Peyer's patch (tissue), 4 donors: ENCODE measurements around the gene CRYL1. TPM values are rescaled to one million over a fixed set of nuclear protein-coding genes. Genes with fewer than 3 reads are reported as not detected.
"Not testable (repeated sequence)": the region's sequence is repeated elsewhere in the genome, so short reads cannot be mapped to it uniquely, and the experiment has no call there.

Experiments
- DNase-seq, 3 donors: peaks; one replicate each; pipeline ENCODE4 v3.0.0-alpha.2; 2017 to 2019
- H3K27ac ChIP-seq, 4 donors: fragments of 200-600 bp; sonication (generic); one replicate each; pipeline ENCODE4 v1.5.1; 2016 to 2019
- H3K27me3 ChIP-seq, 2 donors: fragments of 200-600 bp; sonication (generic); one replicate each; pipeline ENCODE4 v1.5.1; 2019
- H3K36me3 ChIP-seq, 3 donors: fragments of 200-600 bp; sonication (generic); one replicate each; pipeline ENCODE4 v1.5.1; 2016 to 2019
- H3K4me1 ChIP-seq, 4 donors: fragments of 200-600 bp; sonication (generic); one replicate each; pipeline ENCODE4 v1.5.1; 2016 to 2019
- H3K4me3 ChIP-seq, 4 donors: fragments of 200-600 bp; sonication (generic); 1 replicate in 3 of 4; 2 replicates in 1 of 4; pipeline ENCODE4 v1.5.1; 2016 to 2019; ENCODE audit warnings: mild to moderate bottlenecking in 1 of 4
- H3K9me3 ChIP-seq, 4 donors: fragments of 200-600 bp; sonication (generic); one replicate each; pipeline ENCODE4 v1.5.1; 2016 to 2019; ENCODE audit warnings: mild to moderate bottlenecking in 1 of 4
- CTCF ChIP-seq, 6 experiments: fragments of 450-650 bp in 4 of 6; fragments of 200-600 bp in 2 of 6; sonication (generic) in 1 of 6; IDR thresholded peaks; one replicate each; pipeline ENCODE4 v1.5.1; 2017 to 2019; ENCODE audit warnings: antibody characterized with exemption in 6 of 6, mild to moderate bottlenecking in 3 of 6, moderate library complexity in 1 of 6
- POLR2A ChIP-seq, 2 donors: fragments of 450-650 bp; IDR thresholded peaks; one replicate each; pipeline ENCODE4 v1.5.1; 2017; ENCODE audit warnings: antibody characterized with exemption in 2 of 2, mild to moderate bottlenecking in 2 of 2, moderate library complexity in 2 of 2
- total RNA-seq, 4 donors: library from RNA; depleted of rRNA; stranded (reverse); fragments of >200 nt; gene quantifications; one replicate each; pipeline ENCODE4 v1.1.0, GENCODE V29; 2016

The CRYL1 gene
- total RNA-seq, 4 donors from 2014 or later, result 81.7 to 357 (median 299) TPM

- TF ChIP-seq CTCF (IDR thresholded peaks at IDR 0.05), result no peak
- TF ChIP-seq POLR2A (IDR thresholded peaks at IDR 0.05), result no peak
- H3K4me3 ChIP-seq, result no peak overlapping the region
- no peaks in the 10 kb centered on the region for H3K4me1 ChIP-seq
- peaks cover 0 to 37% (median 0%) of the 10 kb centered on the region in 3 donors for H3K36me3 ChIP-seq
- H3K9me3 ChIP-seq, result no peaks in the 10 kb centered on the region
- H3K27ac ChIP-seq, result no peak overlapping the region
- H3K27me3 ChIP-seq, result no peaks in the 10 kb centered on the region
- DNase-seq, result no peak
These were observed 89.9 kb downstream of the CRYL1 start for GRCh38 chr13:20435616-20436368.

- not testable (repeated sequence) for H3K27ac ChIP-seq, H3K9me3 ChIP-seq
- H3K36me3 ChIP-seq, result peaks cover 0 to 52% (median 0%) of the 10 kb centered on the region in 3 donors
These were observed 91.4 kb downstream of the CRYL1 start for GRCh38 chr13:20434210-20434609.

GRCh38 chr13:20431687-20432384 lies 93.8 kb downstream of the CRYL1 start:
- no peaks in the 10 kb centered on the region for H3K9me3 ChIP-seq
- no peak overlapping the region for H3K27ac ChIP-seq
- H3K4me3 ChIP-seq, result no peak overlapping the region
- no peaks in the 10 kb centered on the region for H3K4me1 ChIP-seq
- peaks cover 0 to 57% (median 0%) of the 10 kb centered on the region in 3 donors for H3K36me3 ChIP-seq
- TF ChIP-seq CTCF (IDR thresholded peaks at IDR 0.05) (no peak), POLR2A (IDR thresholded peaks at IDR 0.05) (no peak)
- no peaks in the 10 kb centered on the region for H3K27me3 ChIP-seq
- DNase-seq, result peak in 1 of 3 donors; percentile 41

More at GRCh38 chr13:20434210-20434609, 91.4 kb downstream of the CRYL1 start:
- H3K27me3 ChIP-seq, H3K4me3 ChIP-seq, H3K4me1 ChIP-seq, DNase-seq: not testable (repeated sequence)

- H3K27me3 ChIP-seq, result no peaks in the 10 kb centered on the region
- H3K9me3 ChIP-seq, result no peaks in the 10 kb centered on the region
- peaks cover 0 to 57% (median 0%) of the 10 kb centered on the region in 3 donors for H3K36me3 ChIP-seq
- DNase-seq, result peak in 1 of 3 donors; percentile 42
- TF ChIP-seq CTCF (IDR thresholded peaks at IDR 0.05) (no peak), POLR2A (IDR thresholded peaks at IDR 0.05) (no peak)
- H3K4me1 ChIP-seq, result no peaks in the 10 kb centered on the region
- no peak overlapping the region for H3K4me3 ChIP-seq
- H3K27ac ChIP-seq, result no peak overlapping the region
These were observed 94.6 kb downstream of the CRYL1 start for GRCh38 chr13:20431080-20431479.

- no peak overlapping the region for H3K27ac ChIP-seq
- H3K4me3 ChIP-seq, result no peak overlapping the region
- TF ChIP-seq CTCF (IDR thresholded peaks at IDR 0.05), result no peak
- TF ChIP-seq POLR2A (IDR thresholded peaks at IDR 0.05), result no peak
- no peaks in the 10 kb centered on the region for H3K27me3 ChIP-seq
- no peaks in the 10 kb centered on the region for H3K9me3 ChIP-seq
- no peak for DNase-seq
- H3K4me1 ChIP-seq, result no peaks in the 10 kb centered on the region
- peaks cover 0 to 58% (median 0%) of the 10 kb centered on the region in 3 donors for H3K36me3 ChIP-seq
These were observed 95.4 kb downstream of the CRYL1 start for GRCh38 chr13:20430296-20430695.

GRCh38 chr13:20429682-20430081 lies 96.0 kb downstream of the CRYL1 start:
- no peaks in the 10 kb centered on the region for H3K27me3 ChIP-seq
- no peak overlapping the region for H3K4me3 ChIP-seq
- peaks cover 0 to 63% (median 0%) of the 10 kb centered on the region in 3 donors for H3K36me3 ChIP-seq
- TF ChIP-seq CTCF (IDR thresholded peaks at IDR 0.05) (no peak), POLR2A (IDR thresholded peaks at IDR 0.05) (no peak)
- H3K9me3 ChIP-seq, result no peaks in the 10 kb centered on the region
- peak in 1 of 3 donors; percentile 39 for DNase-seq
- no peaks in the 10 kb centered on the region for H3K4me1 ChIP-seq
- H3K27ac ChIP-seq, result no peak overlapping the region
